Muscle layer of colon (tissue), 2 donors: ENCODE results near the gene LYPD1.
A peak's percentile ranks its signal among the peaks of the same experiment; 100 is the strongest.

ENCODE experiments used
- H3K27ac ChIP-seq: one replicate; pipeline ENCODE4 v1.7.0; 2013; ENCODE audit warnings: low read depth, mild to moderate bottlenecking, low read length, moderate library complexity
- H3K27me3 ChIP-seq, 2 donors: one replicate each; pipeline ENCODE4 v1.7.0; 2013; ENCODE audit warnings: low read length in 2 of 2, mild to moderate bottlenecking in 2 of 2; ENCODE audit not compliant: insufficient read depth in 2 of 2, control insufficient read depth in 1 of 2
- H3K36me3 ChIP-seq: one replicate; pipeline ENCODE4 v1.7.0; 2013; ENCODE audit warnings: mild to moderate bottlenecking, low read length; ENCODE audit not compliant: insufficient read depth
- H3K4me1 ChIP-seq: one replicate; pipeline ENCODE4 v1.7.0; 2013; ENCODE audit warnings: mild to moderate bottlenecking, low read length; ENCODE audit not compliant: insufficient read depth
- H3K4me3 ChIP-seq, 2 donors: one replicate each; pipeline ENCODE4 v1.7.0; 2013; ENCODE audit warnings: low read length in 2 of 2, low read depth in 1 of 2, mild to moderate bottlenecking in 1 of 2, moderate library complexity in 1 of 2
- H3K9ac ChIP-seq: one replicate; pipeline ENCODE4 v1.7.0; 2013; ENCODE audit warnings: low read length
- H3K9me3 ChIP-seq: one replicate; pipeline ENCODE4 v1.7.0; 2013; ENCODE audit warnings: mild to moderate bottlenecking, low read length
- donor health status: abdominal sarcoma.
- donor health status: Adenocarcinoma of cecum.

Gene LYPD1

GRCh38 chr2:132690664-132691303 is 20.8 kb upstream of the LYPD1 start:
- H3K27me3 ChIP-seq: no peaks in the 10 kb centered on the region
- no peak overlapping the region for H3K27ac ChIP-seq
- no peaks in the 10 kb centered on the region for H3K9me3 ChIP-seq
- H3K36me3 ChIP-seq: no peaks in the 10 kb centered on the region
- no peak overlapping the region for H3K9ac ChIP-seq
- no peaks in the 10 kb centered on the region for H3K4me1 ChIP-seq
- no peak overlapping the region for H3K4me3 ChIP-seq

GRCh38 chr2:132681766-132682165 is 11.8 kb upstream of the LYPD1 start:
- Histone ChIP-seq H3K36me3 (no peaks in the 10 kb centered on the region), H3K27ac (no peak overlapping the region), H3K27me3 (no peaks in the 10 kb centered on the region), H3K4me3 (no peak overlapping the region), H3K4me1 (no peaks in the 10 kb centered on the region), H3K9ac (no peak overlapping the region), H3K9me3 (no peaks in the 10 kb centered on the region)

- no peak overlapping the region for H3K27ac ChIP-seq
- H3K4me1 ChIP-seq: no peaks in the 10 kb centered on the region
- no peak overlapping the region for H3K9ac ChIP-seq
- H3K36me3 ChIP-seq: no peaks in the 10 kb centered on the region
- no peaks in the 10 kb centered on the region for H3K9me3 ChIP-seq
- H3K4me3 ChIP-seq: no peak overlapping the region
- H3K27me3 ChIP-seq: no peaks in the 10 kb centered on the region
These were observed 10.5 kb upstream of the LYPD1 start for GRCh38 chr2:132680544-132680943.

- Histone ChIP-seq H3K36me3 (no peaks in the 10 kb centered on the region), H3K9me3 (no peaks in the 10 kb centered on the region), H3K27me3 (no peaks in the 10 kb centered on the region), H3K4me3 (no peak overlapping the region), H3K4me1 (no peaks in the 10 kb centered on the region), H3K27ac (no peak overlapping the region), H3K9ac (no peak overlapping the region)
These were observed 8.5 kb upstream of the LYPD1 start for GRCh38 chr2:132678483-132678882.

- no peaks in the 10 kb centered on the region for H3K4me1 ChIP-seq
- no peak overlapping the region for H3K4me3 ChIP-seq
- no peak overlapping the region for H3K27ac ChIP-seq
These were observed 7.7 kb upstream of the LYPD1 start for GRCh38 chr2:132677661-132678060.

GRCh38 chr2:132676999-132677398 is 7.0 kb upstream of the LYPD1 start:
- Histone ChIP-seq H3K4me1 (no peaks in the 10 kb centered on the region), H3K27me3 (no peaks in the 10 kb centered on the region), H3K4me3 (no peak overlapping the region)

More at GRCh38 chr2:132677661-132678060, 7.7 kb upstream of the LYPD1 start:
- H3K27me3 ChIP-seq: no peaks in the 10 kb centered on the region
- H3K36me3 ChIP-seq: no peaks in the 10 kb centered on the region
- no peak overlapping the region for H3K9ac ChIP-seq
- H3K9me3 ChIP-seq: no peaks in the 10 kb centered on the region

GRCh38 chr2:132671151-132671835 is 1.3 kb upstream of the LYPD1 start:
- peak overlapping the region in 1 of 2 donors; percentile 51 for H3K4me3 ChIP-seq
- H3K4me1 ChIP-seq: peaks cover 8% of the 10 kb centered on the region
- H3K9me3 ChIP-seq: no peaks in the 10 kb centered on the region
- H3K27ac ChIP-seq: no peak overlapping the region
- H3K27me3 ChIP-seq: peaks cover 9 to 32% of the 10 kb centered on the region in 2 donors
- H3K9ac ChIP-seq: no peak overlapping the region
- H3K36me3 ChIP-seq: no peaks in the 10 kb centered on the region

More at GRCh38 chr2:132676999-132677398, 7.0 kb upstream of the LYPD1 start:
- Histone ChIP-seq H3K27ac (no peak overlapping the region), H3K36me3 (no peaks in the 10 kb centered on the region), H3K9me3 (no peaks in the 10 kb centered on the region), H3K9ac (no peak overlapping the region)

- Histone ChIP-seq H3K27ac (no peak overlapping the region), H3K4me3 (peak overlapping the region; percentile 51 to 67), H3K27me3 (peaks cover 9 to 32% of the 10 kb centered on the region in 2 donors)
These were observed 618 bp upstream of the LYPD1 start for GRCh38 chr2:132670496-132671150.

GRCh38 chr2:132668987-132669907 is 758 bp downstream of the LYPD1 start:
- H3K9ac ChIP-seq: no peak overlapping the region
- no peaks in the 10 kb centered on the region for H3K36me3 ChIP-seq
- peaks cover 8% of the 10 kb centered on the region for H3K4me1 ChIP-seq
- H3K4me3 ChIP-seq: peak overlapping the region in 1 of 2 donors; percentile 51
- H3K9me3 ChIP-seq: no peaks in the 10 kb centered on the region
- H3K27me3 ChIP-seq: peaks cover 9 to 32% of the 10 kb centered on the region in 2 donors
- no peak overlapping the region for H3K27ac ChIP-seq

More at GRCh38 chr2:132670496-132671150, 618 bp upstream of the LYPD1 start:
- Histone ChIP-seq H3K4me1 (peaks cover 8% of the 10 kb centered on the region), H3K36me3 (no peaks in the 10 kb centered on the region), H3K9me3 (no peaks in the 10 kb centered on the region), H3K9ac (no peak overlapping the region)

GRCh38 chr2:132668189-132668823 is 1.7 kb downstream of the LYPD1 start:
- no peak overlapping the region for H3K9ac ChIP-seq
- H3K4me3 ChIP-seq: no peak overlapping the region
- peaks cover 9 to 32% of the 10 kb centered on the region in 2 donors for H3K27me3 ChIP-seq

More at GRCh38 chr2:132668189-132668823, 1.7 kb downstream of the LYPD1 start:
- no peaks in the 10 kb centered on the region for H3K36me3 ChIP-seq
- H3K4me1 ChIP-seq: peaks cover 8% of the 10 kb centered on the region
- no peaks in the 10 kb centered on the region for H3K9me3 ChIP-seq
- H3K27ac ChIP-seq: no peak overlapping the region
